ENCODE measurements around the gene OVCH1. TPM values are rescaled to one million over a fixed set of nuclear protein-coding genes. Genes with fewer than 3 reads are reported as not detected.
A peak's percentile ranks its signal among the peaks of the same experiment; 100 is the strongest.

The OVCH1 gene
- total RNA-seq, 4 donors from 2014 or later: 0.40 TPM; not detected in 3

GRCh38 chr12:29530436-29530835 is 33.0 kb upstream of the OVCH1 start:
- H3K9me3 ChIP-seq: no peaks in the 10 kb centered on the region
- no peak overlapping the region for H3K4me3 ChIP-seq
- TF ChIP-seq CTCF (IDR thresholded peaks at IDR 0.05) (no peak), POLR2A (IDR thresholded peaks at IDR 0.05) (no peak)
- H3K4me1 ChIP-seq: no peaks in the 10 kb centered on the region
- H3K27ac ChIP-seq: no peak overlapping the region
- H3K27me3 ChIP-seq: no peaks in the 10 kb centered on the region
- H3K36me3 ChIP-seq: no peaks in the 10 kb centered on the region
- no peak for DNase-seq

GRCh38 chr12:29528161-29528560 is 30.7 kb upstream of the OVCH1 start:
- no peaks in the 10 kb centered on the region for H3K4me1 ChIP-seq
- H3K4me3 ChIP-seq: no peak overlapping the region
- no peak overlapping the region for H3K27ac ChIP-seq
- H3K9me3 ChIP-seq: no peaks in the 10 kb centered on the region
- TF ChIP-seq POLR2A (IDR thresholded peaks at IDR 0.05): no peak
- TF ChIP-seq CTCF (IDR thresholded peaks at IDR 0.05): no peak
- no peak for DNase-seq
- H3K27me3 ChIP-seq: no peaks in the 10 kb centered on the region
- no peaks in the 10 kb centered on the region for H3K36me3 ChIP-seq

- H3K9me3 ChIP-seq: no peaks in the 10 kb centered on the region
- no peak for DNase-seq
- TF ChIP-seq POLR2A (IDR thresholded peaks at IDR 0.05) (no peak), CTCF (IDR thresholded peaks at IDR 0.05) (no peak)
- no peaks in the 10 kb centered on the region for H3K27me3 ChIP-seq
- no peaks in the 10 kb centered on the region for H3K36me3 ChIP-seq
- H3K4me1 ChIP-seq: no peaks in the 10 kb centered on the region
- H3K4me3 ChIP-seq: no peak overlapping the region
- no peak overlapping the region for H3K27ac ChIP-seq
Observed at GRCh38 chr12:29521951-29522350, 24.5 kb upstream of the OVCH1 start.

GRCh38 chr12:29519585-29520182 is 22.2 kb upstream of the OVCH1 start:
- Histone ChIP-seq H3K27ac (no peak overlapping the region), H3K4me1 (no peaks in the 10 kb centered on the region), H3K36me3 (no peaks in the 10 kb centered on the region), H3K27me3 (no peaks in the 10 kb centered on the region), H3K4me3 (no peak overlapping the region), H3K9me3 (no peaks in the 10 kb centered on the region)
- peak in 1 of 3 donors; percentile 59 for DNase-seq
- TF ChIP-seq CTCF (IDR thresholded peaks at IDR 0.05) (peak in 5 of 6 experiments; percentile 38 to 67 (median 61)), POLR2A (IDR thresholded peaks at IDR 0.05) (no peak)

GRCh38 chr12:29518407-29518806 is 20.9 kb upstream of the OVCH1 start:
- no peak for DNase-seq
- no peak overlapping the region for H3K27ac ChIP-seq
- TF ChIP-seq POLR2A (IDR thresholded peaks at IDR 0.05) (no peak), CTCF (IDR thresholded peaks at IDR 0.05) (no peak)
- no peak overlapping the region for H3K4me3 ChIP-seq
- H3K27me3 ChIP-seq: no peaks in the 10 kb centered on the region
- H3K36me3 ChIP-seq: no peaks in the 10 kb centered on the region
- no peaks in the 10 kb centered on the region for H3K4me1 ChIP-seq
- H3K9me3 ChIP-seq: no peaks in the 10 kb centered on the region

- H3K27ac ChIP-seq: no peak overlapping the region
- H3K9me3 ChIP-seq: no peaks in the 10 kb centered on the region
- H3K4me3 ChIP-seq: no peak overlapping the region
- H3K4me1 ChIP-seq: no peaks in the 10 kb centered on the region
- peak in 2 of 3 donors; percentile 50 to 65 for DNase-seq
- no peaks in the 10 kb centered on the region for H3K27me3 ChIP-seq
- TF ChIP-seq CTCF (IDR thresholded peaks at IDR 0.05): peak in 4 of 6 experiments; percentile 11 to 74 (median 63)
- TF ChIP-seq POLR2A (IDR thresholded peaks at IDR 0.05): no peak
- H3K36me3 ChIP-seq: no peaks in the 10 kb centered on the region
Observed at GRCh38 chr12:29517264-29517663, 19.8 kb upstream of the OVCH1 start.
